Measurements from ENCODE around the gene ARHGEF28. TPM values are rescaled to one million over a fixed set of nuclear protein-coding genes. Genes with fewer than 3 reads are reported as not detected.

ARHGEF28 gene
- total RNA-seq, 4 donors from 2014 or later: 16.9 to 29.7 (median 25.7) TPM

- H3K36me3 ChIP-seq: no peaks in the 10 kb centered on the region
- TF ChIP-seq POLR2A (IDR thresholded peaks at IDR 0.05): no peak
- TF ChIP-seq EP300 (IDR thresholded peaks at IDR 0.05): no peak
- TF ChIP-seq, protein P1, sequence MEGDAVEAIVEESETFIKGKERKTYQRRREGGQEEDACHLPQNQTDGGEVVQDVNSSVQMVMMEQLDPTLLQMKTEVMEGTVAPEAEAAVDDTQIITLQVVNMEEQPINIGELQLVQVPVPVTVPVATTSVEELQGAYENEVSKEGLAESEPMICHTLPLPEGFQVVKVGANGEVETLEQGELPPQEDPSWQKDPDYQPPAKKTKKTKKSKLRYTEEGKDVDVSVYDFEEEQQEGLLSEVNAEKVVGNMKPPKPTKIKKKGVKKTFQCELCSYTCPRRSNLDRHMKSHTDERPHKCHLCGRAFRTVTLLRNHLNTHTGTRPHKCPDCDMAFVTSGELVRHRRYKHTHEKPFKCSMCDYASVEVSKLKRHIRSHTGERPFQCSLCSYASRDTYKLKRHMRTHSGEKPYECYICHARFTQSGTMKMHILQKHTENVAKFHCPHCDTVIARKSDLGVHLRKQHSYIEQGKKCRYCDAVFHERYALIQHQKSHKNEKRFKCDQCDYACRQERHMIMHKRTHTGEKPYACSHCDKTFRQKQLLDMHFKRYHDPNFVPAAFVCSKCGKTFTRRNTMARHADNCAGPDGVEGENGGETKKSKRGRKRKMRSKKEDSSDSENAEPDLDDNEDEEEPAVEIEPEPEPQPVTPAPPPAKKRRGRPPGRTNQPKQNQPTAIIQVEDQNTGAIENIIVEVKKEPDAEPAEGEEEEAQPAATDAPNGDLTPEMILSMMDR (IDR thresholded peaks at IDR 0.05): no peak
- no peak for TF ChIP-seq POLR2AphosphoS5 (IDR thresholded peaks at IDR 0.05)
- no peak overlapping the region for H3K4me3 ChIP-seq
- H3K27ac ChIP-seq: no peak overlapping the region
- H3K4me1 ChIP-seq: peaks cover 0 to 15% (median 5%) of the 10 kb centered on the region in 3 donors
- no peaks in the 10 kb centered on the region for H3K9me3 ChIP-seq
- ATAC-seq: no peak
- WGBS, 2 donors (ENCODE audit: low coverage in 1 of 2): 81 to 88% methylated on average over 3 to 4 of the region's 4 CpGs
- no peaks in the 10 kb centered on the region for H3K27me3 ChIP-seq
These were observed 52.3 kb downstream of the ARHGEF28 start for GRCh38 chr5:73678322-73678740.

- H3K27me3 ChIP-seq: no peaks in the 10 kb centered on the region
- H3K27ac ChIP-seq: no peak overlapping the region
- TF ChIP-seq, protein P1 (IDR thresholded peaks at IDR 0.05): no peak
- TF ChIP-seq EP300 (IDR thresholded peaks at IDR 0.05) (no peak), POLR2A (IDR thresholded peaks at IDR 0.05) (no peak), POLR2AphosphoS5 (IDR thresholded peaks at IDR 0.05) (no peak)
- H3K4me3 ChIP-seq: no peak overlapping the region
- 84 to 88% methylated on average over 1 to 2 of the region's 3 CpGs for WGBS, 2 donors (ENCODE audit: low coverage in 1 of 2)
- ATAC-seq: no peak
- no peaks in the 10 kb centered on the region for H3K9me3 ChIP-seq
- H3K4me1 ChIP-seq: peaks cover 0 to 10% (median under 1%) of the 10 kb centered on the region in 3 donors
- H3K36me3 ChIP-seq: no peaks in the 10 kb centered on the region
These were observed 52.8 kb downstream of the ARHGEF28 start for GRCh38 chr5:73678807-73679206.

- TF ChIP-seq, protein P1 (IDR thresholded peaks at IDR 0.05): no peak
- TF ChIP-seq EP300 (IDR thresholded peaks at IDR 0.05): no peak
- TF ChIP-seq POLR2AphosphoS5 (IDR thresholded peaks at IDR 0.05): no peak
- TF ChIP-seq POLR2A (IDR thresholded peaks at IDR 0.05): no peak
- Histone ChIP-seq H3K27me3 (no peaks in the 10 kb centered on the region), H3K36me3 (no peaks in the 10 kb centered on the region), H3K4me3 (no peak overlapping the region), H3K27ac (no peak overlapping the region), H3K4me1 (no peaks in the 10 kb centered on the region), H3K9me3 (no peaks in the 10 kb centered on the region)
- WGBS, 2 donors (ENCODE audit: low coverage in 1 of 2): 89% methylated on average over 1 of the region's 1 CpG; no CpG with 5 or more reads in 1 of the 2 donors
- ATAC-seq: no peak
These were observed 56.2 kb downstream of the ARHGEF28 start for GRCh38 chr5:73682176-73682575.

GRCh38 chr5:73684691-73685090 lies 58.7 kb downstream of the ARHGEF28 start:
- TF ChIP-seq, protein P1 (IDR thresholded peaks at IDR 0.05): no peak
- 87 to 91% methylated on average over 5 to 6 of the region's 7 CpGs for WGBS, 2 donors (ENCODE audit: low coverage in 1 of 2)
- H3K4me3 ChIP-seq: no peak overlapping the region
- no peak overlapping the region for H3K27ac ChIP-seq
- H3K36me3 ChIP-seq: no peaks in the 10 kb centered on the region
- no peaks in the 10 kb centered on the region for H3K9me3 ChIP-seq
- no peaks in the 10 kb centered on the region for H3K27me3 ChIP-seq
- H3K4me1 ChIP-seq: no peaks in the 10 kb centered on the region
- ATAC-seq: no peak

- H3K36me3 ChIP-seq: no peaks in the 10 kb centered on the region
- 44 to 75% methylated on average over 1 of the region's 1 CpG for WGBS, 2 donors (ENCODE audit: low coverage in 1 of 2)
- no peak overlapping the region for H3K27ac ChIP-seq
- no peak overlapping the region for H3K4me3 ChIP-seq
- ATAC-seq: no peak
- peaks cover 0 to under 1% (median 0%) of the 10 kb centered on the region in 3 donors for H3K4me1 ChIP-seq
- H3K27me3 ChIP-seq: no peaks in the 10 kb centered on the region
- no peaks in the 10 kb centered on the region for H3K9me3 ChIP-seq
- TF ChIP-seq EP300 (IDR thresholded peaks at IDR 0.05): no peak
- TF ChIP-seq, protein P1 (IDR thresholded peaks at IDR 0.05): no peak
- TF ChIP-seq POLR2AphosphoS5 (IDR thresholded peaks at IDR 0.05): no peak
- TF ChIP-seq POLR2A (IDR thresholded peaks at IDR 0.05): no peak
These were observed 60.9 kb downstream of the ARHGEF28 start for GRCh38 chr5:73686912-73687311.
